Naive thymus-derived CD4-positive, alpha-beta T cell (primary cell): ENCODE results near the gene ATP5PO. TPM values are rescaled to one million over a fixed set of nuclear protein-coding genes. Genes with fewer than 3 reads are reported as not detected.

Experiments used
- ATAC-seq: fragments of 150-1000 bp; cut with Tn5 transposase; 2 replicates; pipeline ENCODE4 v1.10.0; 2021; ENCODE audit warnings: mild to moderate bottlenecking, moderate library complexity
- CTCF ChIA-PET: fragments of 350-600 bp; sonication (Branson Sonifier 250); formaldehyde crosslinking; loops from one replicate; lab custom pipeline; 2021; ENCODE audit warnings: antibody characterized with exemption; lab: Charles Lee
- POLR2A ChIA-PET: fragments of 350-600 bp; sonication (Branson Sonifier 250); formaldehyde crosslinking; loops from one replicate; lab custom pipeline; 2021; ENCODE audit warnings: antibody characterized with exemption, inconsistent platforms; lab: Charles Lee
- DNase-seq, 9 donors: peaks; one replicate each; pipeline versions ENCODE4 v3.0.0 to v3.0.0-alpha.2; 2020 to 2022; ENCODE audit warnings: mixed read lengths in 1 of 9
- H3K27ac ChIP-seq: one replicate; pipeline ENCODE4 v1.7.0; 2013; ENCODE audit warnings: mild to moderate bottlenecking, low read depth, low read length, moderate library complexity
- H3K27me3 ChIP-seq, 2 donors: one replicate each; pipeline ENCODE4 v1.7.0; 2013; ENCODE audit warnings: low read length in 2 of 2, mild to moderate bottlenecking in 2 of 2, moderate library complexity in 2 of 2; ENCODE audit not compliant: control insufficient read depth in 2 of 2, insufficient read depth in 2 of 2
- H3K36me3 ChIP-seq, 3 experiments: 1 replicate in 2 of 3; 2 replicates in 1 of 3; pipeline ENCODE4 v1.7.0; 2013; ENCODE audit warnings: low read length in 3 of 3, mild to moderate bottlenecking in 3 of 3, moderate library complexity in 1 of 3; ENCODE audit not compliant: insufficient read depth in 3 of 3, control insufficient read depth in 2 of 3
- H3K4me1 ChIP-seq, 2 donors: one replicate each; pipeline ENCODE4 v1.7.0; 2013; ENCODE audit warnings: low read length in 2 of 2, mild to moderate bottlenecking in 2 of 2, moderate library complexity in 1 of 2; ENCODE audit not compliant: control insufficient read depth in 2 of 2, insufficient read depth in 2 of 2
- H3K4me3 ChIP-seq: 2 replicates; pipeline ENCODE4 v1.7.0; 2013; ENCODE audit warnings: mild to moderate bottlenecking, low read length
- H3K9me3 ChIP-seq, 3 experiments: 1 replicate in 2 of 3; 2 replicates in 1 of 3; pipeline ENCODE4 v1.7.0; 2013; ENCODE audit warnings: low read length in 3 of 3; ENCODE audit not compliant: control insufficient read depth in 2 of 3
- H3K27ac Mint-ChIP-seq, 9 donors: one replicate each; pipeline ENCODE4 v1.8.0; 2020 to 2022; ENCODE audit warnings: mixed read lengths in 9 of 9, mild to moderate bottlenecking in 8 of 9, moderate library complexity in 5 of 9, inconsistent platforms in 2 of 9
- H3K27me3 Mint-ChIP-seq, 5 donors: one replicate each; pipeline ENCODE4 v1.8.0; 2021 to 2022; ENCODE audit warnings: mixed read lengths in 5 of 5, mild to moderate bottlenecking in 1 of 5
- H3K36me3 Mint-ChIP-seq, 5 donors: one replicate each; pipeline ENCODE4 v1.8.0; 2020 to 2022; ENCODE audit warnings: mixed read lengths in 5 of 5, mild to moderate bottlenecking in 3 of 5, inconsistent platforms in 1 of 5
- H3K4me1 Mint-ChIP-seq, 7 donors: one replicate each; pipeline ENCODE4 v1.8.0; 2020 to 2022; ENCODE audit warnings: mixed read lengths in 7 of 7, mild to moderate bottlenecking in 3 of 7, inconsistent platforms in 1 of 7
- H3K4me3 Mint-ChIP-seq, 10 donors: one replicate each; pipeline ENCODE4 v1.8.0; 2020 to 2022; ENCODE audit warnings: mild to moderate bottlenecking in 10 of 10, mixed read lengths in 10 of 10, moderate library complexity in 6 of 10, inconsistent platforms in 2 of 10
- H3K9me3 Mint-ChIP-seq, 11 donors: one replicate each; pipeline ENCODE4 v1.8.0; 2020 to 2022; ENCODE audit warnings: mixed read lengths in 11 of 11, mild to moderate bottlenecking in 4 of 11, inconsistent platforms in 1 of 11, moderate library complexity in 1 of 11
- intact Hi-C, 2 donors: fragments of 100-400 bp; cut with micrococcal nuclease; formaldehyde crosslinking; loops; one replicate each; pipeline ENCODE4 v1.15.1; 2023
- polyA plus RNA-seq, 2 donors: library from polyadenylated mRNA; unstranded; fragments of 300-500 nt; fragmentation: Illumina TruSeq; gene quantifications; one replicate each; pipeline ENCODE4 v1.2.3, GENCODE V29; 2021
- total RNA-seq, 6 experiments: library from RNA in 5 of 6; stranded (reverse) in 5 of 6; gene quantifications; 1 replicate in 5 of 6; 2 replicates in 1 of 6; pipeline ENCODE4 v1.2.3 and lab custom pipeline; 2021 to 2026

ATP5PO gene
- total and polyA plus RNA-seq, 7 experiments from 2014 or later = 123 to 449 (median 162) TPM

GRCh38 chr21:33890187-33890586 lies 25.4 kb downstream of the ATP5PO start:
- intact Hi-C loops = loop anchor here in 1 of 2 donors (10.0 kb wide), 1 partner anchor 345 kb away; the partner anchor contains the start of genes GART and SON
- Histone ChIP-seq H3K36me3 (no peaks in the 10 kb centered on the region), H3K9me3 (no peaks in the 10 kb centered on the region), H3K4me1 (no peaks in the 10 kb centered on the region), H3K27ac (no peak overlapping the region), H3K4me3 (no peak overlapping the region), H3K27me3 (no peaks in the 10 kb centered on the region)
- Mint-ChIP-seq H3K36me3 (no peaks in the 10 kb centered on the region), H3K27ac (no peak overlapping the region), H3K4me1 (peaks cover 7 to 14% (median 11%) of the 10 kb centered on the region in 7 donors), H3K4me3 (no peak overlapping the region), H3K9me3 (no peaks in the 10 kb centered on the region), H3K27me3 (peaks cover 0 to 16% (median under 1%) of the 10 kb centered on the region in 5 donors)
- CTCF ChIA-PET = no interaction called here
- no peak for ATAC-seq
- no peak for DNase-seq
- POLR2A ChIA-PET = no interaction called here

GRCh38 chr21:33886321-33886720 lies 29.3 kb downstream of the ATP5PO start:
- Histone ChIP-seq H3K4me3 (no peak overlapping the region), H3K9me3 (no peaks in the 10 kb centered on the region), H3K4me1 (no peaks in the 10 kb centered on the region), H3K36me3 (no peaks in the 10 kb centered on the region), H3K27ac (no peak overlapping the region), H3K27me3 (no peaks in the 10 kb centered on the region)
- DNase-seq = no peak
- Mint-ChIP-seq H3K27me3 (peaks cover 0 to 9% (median 4%) of the 10 kb centered on the region in 5 donors), H3K27ac (no peak overlapping the region), H3K36me3 (no peaks in the 10 kb centered on the region), H3K4me3 (no peak overlapping the region), H3K4me1 (peaks cover 0 to 4% (median 0%) of the 10 kb centered on the region in 7 donors), H3K9me3 (no peaks in the 10 kb centered on the region)
- ChIA-PET CTCF (no interaction called here), POLR2A (no interaction called here)
- no peak for ATAC-seq
- intact Hi-C loops = no loop called here

GRCh38 chr21:33885172-33885514 lies 30.5 kb downstream of the ATP5PO start:
- H3K4me1 Mint-ChIP-seq = peaks cover 0 to 4% (median 0%) of the 10 kb centered on the region in 7 donors
- intact Hi-C loops = no loop called here
- DNase-seq (no peak), ATAC-seq (no peak)
- no peak overlapping the region for H3K4me3 ChIP-seq
- no peaks in the 10 kb centered on the region for H3K9me3 ChIP-seq
- H3K9me3 Mint-ChIP-seq = no peaks in the 10 kb centered on the region
- H3K27me3 Mint-ChIP-seq = peaks cover 0 to 9% (median 4%) of the 10 kb centered on the region in 5 donors
- no peaks in the 10 kb centered on the region for H3K36me3 Mint-ChIP-seq
- no peaks in the 10 kb centered on the region for H3K27me3 ChIP-seq
- no peaks in the 10 kb centered on the region for H3K4me1 ChIP-seq
- H3K4me3 Mint-ChIP-seq = no peak overlapping the region
- CTCF ChIA-PET = no interaction called here
- POLR2A ChIA-PET = no interaction called here
- H3K27ac ChIP-seq = no peak overlapping the region
- H3K36me3 ChIP-seq = no peaks in the 10 kb centered on the region
- H3K27ac Mint-ChIP-seq = no peak overlapping the region

GRCh38 chr21:33884376-33885171 lies 31.0 kb downstream of the ATP5PO start:
- Mint-ChIP-seq H3K27ac (no peak overlapping the region), H3K4me3 (no peak overlapping the region), H3K36me3 (no peaks in the 10 kb centered on the region), H3K27me3 (peaks cover 0 to 9% (median 4%) of the 10 kb centered on the region in 5 donors), H3K4me1 (peaks cover 0 to 4% (median 0%) of the 10 kb centered on the region in 7 donors), H3K9me3 (no peaks in the 10 kb centered on the region)
- no peaks in the 10 kb centered on the region for H3K27me3 ChIP-seq
- intact Hi-C loops = no loop called here
- H3K4me1 ChIP-seq = no peaks in the 10 kb centered on the region
- ChIA-PET POLR2A (no interaction called here), CTCF (no interaction called here)
- no peaks in the 10 kb centered on the region for H3K9me3 ChIP-seq
- H3K27ac ChIP-seq = no peak overlapping the region
- DNase-seq (no peak), ATAC-seq (no peak)
- H3K4me3 ChIP-seq = no peak overlapping the region
- H3K36me3 ChIP-seq = no peaks in the 10 kb centered on the region

GRCh38 chr21:33883118-33883517 lies 32.5 kb downstream of the ATP5PO start:
- H3K4me1 ChIP-seq = no peaks in the 10 kb centered on the region
- H3K4me3 ChIP-seq = no peak overlapping the region
- no peak overlapping the region for H3K27ac Mint-ChIP-seq
- ChIA-PET CTCF (no interaction called here), POLR2A (no interaction called here)
- H3K9me3 Mint-ChIP-seq = no peaks in the 10 kb centered on the region
- DNase-seq = no peak
- no peak overlapping the region for H3K27ac ChIP-seq
- peaks cover 0 to 9% (median 4%) of the 10 kb centered on the region in 5 donors for H3K27me3 Mint-ChIP-seq
- H3K27me3 ChIP-seq = no peaks in the 10 kb centered on the region
- H3K36me3 Mint-ChIP-seq = no peaks in the 10 kb centered on the region
- H3K36me3 ChIP-seq = no peaks in the 10 kb centered on the region
- intact Hi-C loops = no loop called here
- no peaks in the 10 kb centered on the region for H3K9me3 ChIP-seq
- no peak overlapping the region for H3K4me3 Mint-ChIP-seq
- no peak for ATAC-seq
- peaks cover 0 to 4% (median 0%) of the 10 kb centered on the region in 7 donors for H3K4me1 Mint-ChIP-seq

GRCh38 chr21:33881689-33882440 lies 33.7 kb downstream of the ATP5PO start:
- Histone ChIP-seq H3K4me3 (no peak overlapping the region), H3K9me3 (no peaks in the 10 kb centered on the region), H3K4me1 (no peaks in the 10 kb centered on the region), H3K27ac (no peak overlapping the region), H3K27me3 (no peaks in the 10 kb centered on the region), H3K36me3 (no peaks in the 10 kb centered on the region)
- no peak for DNase-seq
- Mint-ChIP-seq H3K4me1 (peaks cover 0 to 4% (median 0%) of the 10 kb centered on the region in 7 donors), H3K4me3 (no peak overlapping the region), H3K27me3 (peaks cover 0 to 9% (median 5%) of the 10 kb centered on the region in 5 donors), H3K36me3 (no peaks in the 10 kb centered on the region), H3K9me3 (no peaks in the 10 kb centered on the region), H3K27ac (no peak overlapping the region)
- intact Hi-C loops = no loop called here
- ChIA-PET CTCF (interaction anchor here (0.7 kb wide), 1 partner anchor 17 kb away, joined by 3 read pairs; no protein-coding TSS in a partner anchor), POLR2A (no interaction called here)
- no peak for ATAC-seq
